Measurements from ENCODE around the gene MAML3.

The MAML3 gene

GRCh38 chr4:140052050-140052449, 101.9 kb downstream of the MAML3 start:
- TF ChIP-seq CTCF (IDR thresholded peaks at IDR 0.05; ENCODE audit: low read depth, low read length, poor library complexity, severe bottlenecking) (peak; percentile 74), EZH2phosphoT487 (IDR thresholded peaks at IDR 0.05; ENCODE audit: borderline replicate concordance, low read length) (no peak)
- Histone ChIP-seq H3K9me2 (replicated peaks; ENCODE audit: control insufficient read depth, low read length) (no peaks in the 10 kb centered on the region), H4K20me1 (ENCODE audit: control insufficient read depth, insufficient read depth, low read depth, low read length) (no peaks in the 10 kb centered on the region), H3F3A (ENCODE audit: control insufficient read depth, insufficient read depth) (peaks cover 5% of the 10 kb centered on the region; the same call in 1 of the 2 replicates), H3K4me3 (ENCODE audit: low read length) (no peak overlapping the region), H3K36me3 (ENCODE audit: control insufficient read depth, low read length) (no peaks in the 10 kb centered on the region), H3K4me2 (ENCODE audit: low read length) (no peak overlapping the region), H3K79me2 (ENCODE audit: control insufficient read depth, low read length) (peaks cover 22% of the 10 kb centered on the region), H3K9me3 (ENCODE audit: control insufficient read depth, insufficient read depth, low read length) (no peaks in the 10 kb centered on the region), H3K27me3 (ENCODE audit: control insufficient read depth, low read length) (no peaks in the 10 kb centered on the region), H3K27ac (ENCODE audit: low read depth, low read length) (no peak overlapping the region), H3K4me1 (ENCODE audit: control insufficient read depth, low read length) (peaks cover 81% of the 10 kb centered on the region)

GRCh38 chr4:140049849-140050637, 103.9 kb downstream of the MAML3 start:
- peak overlapping the region; percentile 41 for H3K27ac ChIP-seq (ENCODE audit: low read depth, low read length)
- no peaks in the 10 kb centered on the region for H4K20me1 ChIP-seq (ENCODE audit: control insufficient read depth, insufficient read depth, low read depth, low read length)
- H3K4me1 ChIP-seq (ENCODE audit: control insufficient read depth, low read length): peaks cover 69% of the 10 kb centered on the region
- peak overlapping the region; percentile 64 for H3K4me3 ChIP-seq (ENCODE audit: low read length)
- TF ChIP-seq EZH2phosphoT487 (IDR thresholded peaks at IDR 0.05; ENCODE audit: borderline replicate concordance, low read length) (no peak), CTCF (IDR thresholded peaks at IDR 0.05; ENCODE audit: low read depth, low read length, poor library complexity, severe bottlenecking) (peak; percentile 93)
- peak overlapping the region; percentile 89 for H3K4me2 ChIP-seq (ENCODE audit: low read length)
- no peaks in the 10 kb centered on the region for H3K27me3 ChIP-seq (ENCODE audit: control insufficient read depth, low read length)
- no peaks in the 10 kb centered on the region for H3K9me2 ChIP-seq (replicated peaks; ENCODE audit: control insufficient read depth, low read length)
- no peaks in the 10 kb centered on the region; the same call in 1 of the 2 replicates for H3F3A ChIP-seq (ENCODE audit: control insufficient read depth, insufficient read depth)
- no peaks in the 10 kb centered on the region for H3K9me3 ChIP-seq (ENCODE audit: control insufficient read depth, insufficient read depth, low read length)
- no peaks in the 10 kb centered on the region for H3K36me3 ChIP-seq (ENCODE audit: control insufficient read depth, low read length)
- peaks cover 20% of the 10 kb centered on the region for H3K79me2 ChIP-seq (ENCODE audit: control insufficient read depth, low read length)

GRCh38 chr4:140049024-140049848, 104.7 kb downstream of the MAML3 start:
- peak overlapping the region; percentile 64 for H3K4me3 ChIP-seq (ENCODE audit: low read length)
- H4K20me1 ChIP-seq (ENCODE audit: control insufficient read depth, insufficient read depth, low read depth, low read length): no peaks in the 10 kb centered on the region
- H3K4me2 ChIP-seq (ENCODE audit: low read length): peak overlapping the region; percentile 89
- no peaks in the 10 kb centered on the region for H3K36me3 ChIP-seq (ENCODE audit: control insufficient read depth, low read length)
- H3K9me3 ChIP-seq (ENCODE audit: control insufficient read depth, insufficient read depth, low read length): no peaks in the 10 kb centered on the region
- H3K9me2 ChIP-seq (replicated peaks; ENCODE audit: control insufficient read depth, low read length): no peaks in the 10 kb centered on the region
- no peaks in the 10 kb centered on the region for H3K27me3 ChIP-seq (ENCODE audit: control insufficient read depth, low read length)
- H3K4me1 ChIP-seq (ENCODE audit: control insufficient read depth, low read length): peaks cover 60% of the 10 kb centered on the region
- no peaks in the 10 kb centered on the region; the same call in 1 of the 2 replicates for H3F3A ChIP-seq (ENCODE audit: control insufficient read depth, insufficient read depth)
- H3K27ac ChIP-seq (ENCODE audit: low read depth, low read length): peak overlapping the region; percentile 41
- H3K79me2 ChIP-seq (ENCODE audit: control insufficient read depth, low read length): peaks cover 17% of the 10 kb centered on the region
- TF ChIP-seq CTCF (IDR thresholded peaks at IDR 0.05; ENCODE audit: low read depth, low read length, poor library complexity, severe bottlenecking): peak; percentile 33
- no peak for TF ChIP-seq EZH2phosphoT487 (IDR thresholded peaks at IDR 0.05; ENCODE audit: borderline replicate concordance, low read length)

Data from DOHH2 (cell line).